KG1 (cell line): ENCODE results near the gene UNC5B.
"Not testable (repeated sequence)": the region's sequence is repeated elsewhere in the genome, so short reads cannot be mapped to it uniquely, and the experiment has no call there.

Experiments
- DNase-seq: peaks from one replicate; lab custom pipeline; 2025; lab: John Stamatoyannopoulos, UW

Gene UNC5B

GRCh38 chr10:71283876-71284275 is 71.5 kb downstream of the UNC5B start:
- DNase-seq, result no peak

GRCh38 chr10:71284544-71285179 is 72.3 kb downstream of the UNC5B start:
- no peak for DNase-seq

GRCh38 chr10:71285180-71285545 is 72.8 kb downstream of the UNC5B start:
- DNase-seq, result peak; percentile 21

GRCh38 chr10:71285986-71286385 is 73.6 kb downstream of the UNC5B start:
- DNase-seq, result no peak

GRCh38 chr10:71286521-71287294 is 74.3 kb downstream of the UNC5B start:
- DNase-seq, result no peak

- DNase-seq, result no peak
Observed at GRCh38 chr10:71287456-71287855, 75.1 kb downstream of the UNC5B start.

GRCh38 chr10:71288461-71288860 is 76.1 kb downstream of the UNC5B start:
- DNase-seq, result no peak

- no peak for DNase-seq
Observed at GRCh38 chr10:71289421-71290130, 77.2 kb downstream of the UNC5B start.

GRCh38 chr10:71290331-71290730 is 78.0 kb downstream of the UNC5B start:
- no peak for DNase-seq

- DNase-seq, result no peak
Observed at GRCh38 chr10:71290806-71291527, 78.6 kb downstream of the UNC5B start.

- no peak for DNase-seq
Observed at GRCh38 chr10:71291528-71291900, 79.1 kb downstream of the UNC5B start.

- no peak for DNase-seq
Observed at GRCh38 chr10:71292624-71293445, 80.5 kb downstream of the UNC5B start.

GRCh38 chr10:71293446-71294084 is 81.2 kb downstream of the UNC5B start:
- DNase-seq, result no peak

- no peak for DNase-seq
Observed at GRCh38 chr10:71294091-71294561, 81.8 kb downstream of the UNC5B start.

- DNase-seq, result no peak
Observed at GRCh38 chr10:71294856-71295255, 82.5 kb downstream of the UNC5B start.

- DNase-seq, result no peak
Observed at GRCh38 chr10:71295641-71296040, 83.3 kb downstream of the UNC5B start.

- DNase-seq, result no peak
Observed at GRCh38 chr10:71296086-71296485, 83.7 kb downstream of the UNC5B start.

- DNase-seq, result not testable (repeated sequence)
Observed at GRCh38 chr10:71296811-71297210, 84.4 kb downstream of the UNC5B start.

- no peak for DNase-seq
Observed at GRCh38 chr10:71297343-71297742, 85.0 kb downstream of the UNC5B start.

GRCh38 chr10:71299071-71299785 is 86.9 kb downstream of the UNC5B start:
- no peak for DNase-seq
